Prostate gland (tissue), 2 donors: Measurements from ENCODE around the gene KRTAP10-5.

Experiments used
- CTCF ChIP-seq, 4 experiments: fragments of 200-600 bp in 2 of 4; fragments of 450-650 bp in 2 of 4; sonication (generic) in 2 of 4; IDR thresholded peaks; 1 replicate in 3 of 4; 2 replicates in 1 of 4; pipeline ENCODE4 v1.5.1; 2016 to 2019; ENCODE audit warnings: antibody characterized with exemption in 4 of 4, mild to moderate bottlenecking in 2 of 4, moderate library complexity in 2 of 4
- POLR2A ChIP-seq: fragments of 450-650 bp; IDR thresholded peaks from one replicate; pipeline ENCODE4 v1.6.1; 2016; ENCODE audit warnings: antibody characterized with exemption, mild to moderate bottlenecking
- POLR2AphosphoS5 ChIP-seq: sonication (generic); formaldehyde crosslinking; IDR thresholded peaks from one replicate; pipeline ENCODE4 v1.6.1; 2017; ENCODE audit warnings: antibody characterized with exemption

- TF ChIP-seq CTCF (IDR thresholded peaks at IDR 0.05), result no peak
- TF ChIP-seq POLR2A, result no peak
- no peak for TF ChIP-seq POLR2AphosphoS5
These were observed 22.1 kb upstream of the KRTAP10-5 start for GRCh38 chr21:44602463-44602850.
